ENCODE measurements around the gene ARHGAP24.

The ARHGAP24 gene

GRCh38 chr4:85744950-85745349 is 270.0 kb downstream of the ARHGAP24 start:
- no peak overlapping the region for H2AFZ ChIP-seq (ENCODE audit: low read depth, low read length, severe bottlenecking)
- H3K27me3 ChIP-seq (ENCODE audit: low read length) = no peaks in the 10 kb centered on the region
- H3K9me3 ChIP-seq (ENCODE audit: insufficient read depth, low read length) = no peaks in the 10 kb centered on the region
- no peaks in the 10 kb centered on the region for H3K9me2 ChIP-seq (replicated peaks; ENCODE audit: insufficient read depth, low read length)
- H3F3A ChIP-seq (ENCODE audit: insufficient read depth) = peaks cover 29% of the 10 kb centered on the region
- TF ChIP-seq CTCF (IDR thresholded peaks at IDR 0.05; ENCODE audit: insufficient read depth, low read length, poor library complexity, severe bottlenecking) (no peak), EZH2phosphoT487 (conservative IDR thresholded peaks at IDR 0.05; ENCODE audit: low read length) (no peak)
- H3K9ac ChIP-seq (ENCODE audit: low read length) = no peak overlapping the region
- H4K20me1 ChIP-seq (ENCODE audit: low read depth, low read length) = no peaks in the 10 kb centered on the region
- H3K27ac ChIP-seq (ENCODE audit: low read depth, low read length) = peak overlapping the region; percentile 83; the same call in 1 of the 2 replicates
- H3K4me2 ChIP-seq (ENCODE audit: low read depth, low read length, poor library complexity, severe bottlenecking) = no peak overlapping the region
- H3K79me2 ChIP-seq (ENCODE audit: insufficient read depth, low read length) = no peaks in the 10 kb centered on the region; the same call in 1 of the 2 replicates
- no peaks in the 10 kb centered on the region for H3K36me3 ChIP-seq (ENCODE audit: low read length)
- H3K4me3 ChIP-seq (ENCODE audit: insufficient read depth, low read length, poor library complexity, severe bottlenecking) = no peak overlapping the region

GRCh38 chr4:85745939-85746338 is 271.0 kb downstream of the ARHGAP24 start:
- Histone ChIP-seq H3K9me3 (ENCODE audit: insufficient read depth, low read length) (no peaks in the 10 kb centered on the region), H3K79me2 (ENCODE audit: insufficient read depth, low read length) (no peaks in the 10 kb centered on the region; the same call in 1 of the 2 replicates), H2AFZ (ENCODE audit: low read depth, low read length, severe bottlenecking) (no peak overlapping the region), H3K27ac (ENCODE audit: low read depth, low read length) (peak overlapping the region; percentile 83), H4K20me1 (ENCODE audit: low read depth, low read length) (no peaks in the 10 kb centered on the region), H3K4me2 (ENCODE audit: low read depth, low read length, poor library complexity, severe bottlenecking) (peak overlapping the region; percentile 58), H3F3A (ENCODE audit: insufficient read depth) (peaks cover 29% of the 10 kb centered on the region), H3K27me3 (ENCODE audit: low read length) (no peaks in the 10 kb centered on the region), H3K9ac (ENCODE audit: low read length) (peak overlapping the region; percentile 29), H3K4me3 (ENCODE audit: insufficient read depth, low read length, poor library complexity, severe bottlenecking) (no peak overlapping the region), H3K36me3 (ENCODE audit: low read length) (no peaks in the 10 kb centered on the region), H3K9me2 (replicated peaks; ENCODE audit: insufficient read depth, low read length) (no peaks in the 10 kb centered on the region)
- TF ChIP-seq EZH2phosphoT487 (conservative IDR thresholded peaks at IDR 0.05; ENCODE audit: low read length) (no peak), CTCF (IDR thresholded peaks at IDR 0.05; ENCODE audit: insufficient read depth, low read length, poor library complexity, severe bottlenecking) (no peak)

- Histone ChIP-seq H3K36me3 (ENCODE audit: low read length) (no peaks in the 10 kb centered on the region), H3K9ac (ENCODE audit: low read length) (peak overlapping the region; percentile 46)
Measured at GRCh38 chr4:85747882-85748491, 273.0 kb downstream of the ARHGAP24 start.

More at GRCh38 chr4:85747882-85748491, 273.0 kb downstream of the ARHGAP24 start:
- H3K9me3 ChIP-seq (ENCODE audit: insufficient read depth, low read length) = no peaks in the 10 kb centered on the region
- no peak overlapping the region for H3K4me3 ChIP-seq (ENCODE audit: insufficient read depth, low read length, poor library complexity, severe bottlenecking)
- H3K27me3 ChIP-seq (ENCODE audit: low read length) = no peaks in the 10 kb centered on the region
- peak overlapping the region; percentile 83 for H3K27ac ChIP-seq (ENCODE audit: low read depth, low read length)
- TF ChIP-seq EZH2phosphoT487 (conservative IDR thresholded peaks at IDR 0.05; ENCODE audit: low read length) (no peak), CTCF (IDR thresholded peaks at IDR 0.05; ENCODE audit: insufficient read depth, low read length, poor library complexity, severe bottlenecking) (peak; percentile 34)
- H3K4me2 ChIP-seq (ENCODE audit: low read depth, low read length, poor library complexity, severe bottlenecking) = peak overlapping the region; percentile 58
- H3K9me2 ChIP-seq (replicated peaks; ENCODE audit: insufficient read depth, low read length) = no peaks in the 10 kb centered on the region
- H2AFZ ChIP-seq (ENCODE audit: low read depth, low read length, severe bottlenecking) = no peak overlapping the region
- H3F3A ChIP-seq (ENCODE audit: insufficient read depth) = peaks cover 41% of the 10 kb centered on the region
- H3K79me2 ChIP-seq (ENCODE audit: insufficient read depth, low read length) = no peaks in the 10 kb centered on the region
- no peaks in the 10 kb centered on the region for H4K20me1 ChIP-seq (ENCODE audit: low read depth, low read length)
